Adrenal gland (tissue), 5 donors: Measurements from ENCODE around the gene PRKAR2A.

Experiments
- CTCF ChIP-seq, 6 experiments: fragments of 450-650 bp in 4 of 6; fragments of 200-600 bp in 2 of 6; sonication (generic) in 1 of 6; IDR thresholded peaks; 1 replicate in 5 of 6; 2 replicates in 1 of 6; pipeline versions ENCODE4 v1.5.1 to v1.8.0; 2016 to 2021; ENCODE audit warnings: antibody characterized with exemption in 6 of 6, mild to moderate bottlenecking in 2 of 6, moderate library complexity in 1 of 6
- POLR2A ChIP-seq, 2 donors: fragments of 450-650 bp; IDR thresholded peaks; one replicate each; pipeline ENCODE4 v1.6.1; 2017; ENCODE audit warnings: antibody characterized with exemption in 2 of 2, mild to moderate bottlenecking in 2 of 2, moderate library complexity in 1 of 2
- donor health status: DM: no; HTN: no; CAD: no.

GRCh38 chr3:48819234-48820221 is 28.1 kb downstream of the PRKAR2A start:
- no peak for TF ChIP-seq CTCF (IDR thresholded peaks at IDR 0.05)
- no peak for TF ChIP-seq POLR2A (IDR thresholded peaks at IDR 0.05)
